Nucleus accumbens (tissue), 56 donors: ENCODE results near the gene LDLRAD3.

Experiments used
- DNase-seq, 56 donors: peaks; one replicate each; lab custom pipeline; 2025; lab: John Stamatoyannopoulos, UW

The LDLRAD3 gene

DNA sequence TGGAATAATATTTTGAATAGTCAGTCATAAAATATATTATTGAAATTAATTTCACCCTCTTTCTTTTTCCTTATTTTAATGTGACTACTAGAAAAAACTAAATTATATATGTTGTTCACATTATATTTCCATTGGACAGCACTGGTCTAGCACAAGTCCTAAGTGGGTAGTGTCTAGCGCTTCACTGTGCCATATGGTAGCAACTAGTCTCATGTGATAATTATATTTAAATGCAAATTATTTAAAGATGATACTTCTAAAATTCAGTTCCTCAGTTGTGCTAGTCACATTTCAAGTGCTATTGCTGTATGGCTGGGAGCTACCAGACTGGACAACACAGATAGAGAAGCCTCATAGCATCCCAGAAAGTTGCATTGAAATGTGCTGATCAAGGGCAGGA lies 19.1 kb upstream of the LDLRAD3 start:
- DNase-seq, result no peak

DNA sequence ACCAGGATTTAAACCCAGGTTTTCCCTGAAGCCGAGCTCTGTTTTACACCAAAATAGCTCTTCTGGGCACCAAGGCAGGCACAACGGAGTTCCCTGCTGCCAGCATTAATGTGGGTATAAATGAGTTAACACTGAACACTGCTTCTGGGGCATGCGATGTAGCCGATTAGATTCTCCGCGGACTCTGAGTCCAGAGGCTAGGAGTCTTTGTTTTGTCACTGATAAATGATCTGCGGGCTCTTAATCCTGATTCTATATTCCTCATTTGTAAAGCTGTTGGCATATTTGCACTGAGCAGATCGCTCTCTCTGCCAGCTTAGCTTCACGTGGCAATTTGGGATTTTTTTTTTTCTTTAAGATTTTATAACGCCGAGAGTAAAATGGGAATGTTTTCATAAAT lies 16.8 kb upstream of the LDLRAD3 start:
- DNase-seq, result no peak

- DNase-seq, result peak in 1 of 56 donors; percentile 4
Measured at GRCh38 chr11:35927682-35928081, 16.2 kb upstream of the LDLRAD3 start.

- DNase-seq, result no peak
Measured at GRCh38 chr11:35928688-35929395, 15.0 kb upstream of the LDLRAD3 start.

- DNase-seq, result no peak
Measured at GRCh38 chr11:35930466-35930865, 13.4 kb upstream of the LDLRAD3 start.

- DNase-seq, result no peak
Measured at GRCh38 chr11:35932121-35932520, 11.7 kb upstream of the LDLRAD3 start.

GRCh38 chr11:35932681-35933319 lies 11.1 kb upstream of the LDLRAD3 start:
- no peak for DNase-seq

DNA sequence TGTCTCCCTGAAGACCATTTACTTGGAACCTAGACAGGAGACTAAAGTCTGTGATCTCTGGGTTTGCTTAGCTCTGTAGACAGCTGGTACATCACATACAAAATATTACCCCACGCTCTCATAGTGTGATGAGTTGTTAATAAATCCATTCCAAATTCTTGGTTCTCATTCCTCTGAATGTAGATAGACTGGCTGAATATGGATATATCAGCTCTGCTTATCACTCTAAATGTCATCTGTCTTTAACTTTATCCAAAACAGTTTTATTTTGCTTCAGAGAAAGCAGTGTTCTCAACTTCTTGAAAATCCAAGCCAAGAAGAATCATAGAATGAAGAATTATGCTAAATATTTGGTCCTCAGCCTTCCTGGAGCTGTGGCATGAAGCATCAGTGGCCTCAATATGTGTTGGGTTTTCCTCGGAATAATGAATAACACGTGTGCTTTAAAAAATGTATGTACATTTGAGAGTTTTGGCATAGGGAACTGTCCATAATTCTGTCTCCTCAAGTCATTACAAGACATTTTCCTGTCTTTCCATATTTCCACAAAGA lies 10.5 kb upstream of the LDLRAD3 start:
- no peak for DNase-seq

DNA sequence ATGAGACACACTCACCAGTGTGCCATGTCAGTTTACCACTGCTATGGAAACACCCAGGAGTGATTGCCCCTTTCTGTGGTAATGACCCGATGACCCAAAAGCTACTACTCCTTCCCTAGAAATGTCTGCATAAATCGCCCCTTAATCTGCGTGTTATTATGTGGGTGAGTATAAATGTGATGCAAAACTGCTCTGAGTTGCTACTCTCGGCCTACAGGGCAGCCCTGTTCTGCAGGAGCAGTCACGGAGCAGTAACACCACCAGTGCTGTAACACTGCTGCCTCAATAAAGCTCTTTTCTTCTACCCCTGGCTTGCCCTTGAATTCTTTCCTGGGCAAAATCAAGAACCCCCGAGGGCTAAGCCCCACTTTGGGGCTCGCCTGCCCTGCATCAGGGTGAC lies 9.6 kb upstream of the LDLRAD3 start:
- no peak for DNase-seq

DNA sequence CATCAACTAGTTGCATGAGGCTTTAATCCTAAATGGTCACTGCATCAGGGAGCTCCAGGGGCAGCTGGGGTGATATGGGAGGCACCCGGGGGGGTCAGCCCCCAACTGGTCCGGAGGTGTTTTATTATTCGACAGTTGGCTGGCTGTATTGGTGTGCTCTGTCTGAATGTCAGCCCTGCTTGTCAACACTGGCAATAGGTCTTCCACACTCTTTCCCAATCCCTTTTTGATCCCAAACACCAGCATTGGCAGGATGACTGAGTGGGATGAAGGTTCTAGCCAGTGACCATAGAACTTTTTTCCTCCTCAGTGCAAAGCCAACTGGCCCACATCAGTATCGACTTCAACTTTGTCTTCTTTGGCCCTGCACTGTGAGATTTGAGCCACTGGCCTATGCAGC lies 8.9 kb upstream of the LDLRAD3 start:
- DNase-seq, result no peak

GRCh38 chr11:35935390-35935789 lies 8.5 kb upstream of the LDLRAD3 start:
- DNase-seq, result no peak

GRCh38 chr11:35937111-35937510 lies 6.8 kb upstream of the LDLRAD3 start:
- DNase-seq, result no peak

DNA sequence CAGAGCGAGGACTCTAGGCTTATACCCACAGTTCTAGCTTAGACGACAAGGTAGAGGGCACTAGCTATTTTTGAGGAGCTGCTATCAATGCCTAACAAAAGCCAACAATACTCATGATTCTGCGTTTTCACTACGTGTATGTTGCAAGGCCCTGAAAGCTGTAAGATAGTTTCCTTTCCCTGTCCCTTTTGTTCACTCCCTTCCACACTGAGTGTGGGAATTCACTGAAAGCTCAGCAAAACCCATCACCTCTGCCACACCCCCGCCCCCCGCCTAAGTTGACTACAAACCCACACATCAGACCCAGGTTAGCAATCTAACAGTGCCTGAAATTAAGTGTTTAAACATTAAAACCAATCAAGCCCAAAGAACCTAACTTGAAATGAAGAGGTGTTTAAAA lies 6.2 kb upstream of the LDLRAD3 start:
- peak in 3 of 56 donors; percentile 3 to 22 (median 10) for DNase-seq

DNA sequence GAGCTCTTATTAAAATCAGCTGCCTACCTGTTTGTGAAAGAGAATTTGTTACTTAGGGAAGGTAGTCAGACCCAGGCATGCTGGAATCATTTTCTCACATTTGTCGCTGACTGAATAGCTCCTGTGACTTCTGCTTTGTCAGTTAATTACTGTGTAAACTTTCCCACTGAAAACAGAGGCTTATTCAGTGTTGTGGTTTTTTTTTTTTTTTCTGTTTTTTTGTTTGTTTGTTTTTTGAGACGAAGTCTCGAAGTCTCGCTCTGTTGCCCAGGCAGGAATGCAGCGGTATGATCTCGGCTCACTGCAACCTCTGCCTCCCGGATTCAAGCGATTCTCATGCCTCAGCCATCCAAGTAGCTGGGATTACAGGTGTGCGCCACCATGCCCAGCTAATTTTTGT lies 5.6 kb upstream of the LDLRAD3 start:
- DNase-seq, result no peak

DNA sequence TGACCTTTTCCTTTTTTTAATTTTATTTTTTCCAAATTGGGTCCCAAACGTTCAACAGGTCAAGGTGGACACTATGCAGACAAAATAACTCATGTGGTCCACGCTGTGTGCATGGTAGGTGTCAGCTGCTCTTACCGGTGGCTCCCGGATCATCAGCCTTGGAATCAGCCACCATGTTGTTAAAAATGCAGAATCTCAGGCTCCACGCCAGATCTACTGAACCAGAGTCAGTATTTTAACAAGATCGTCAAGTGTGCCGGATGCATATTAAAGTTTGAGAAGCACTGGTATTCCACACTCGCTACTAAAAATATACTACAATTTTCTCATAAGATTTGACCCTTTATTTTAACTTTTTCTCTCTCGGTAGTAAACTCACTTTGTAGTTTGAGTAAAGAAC lies 553 bp upstream of the LDLRAD3 start:
- no peak for DNase-seq

DNA sequence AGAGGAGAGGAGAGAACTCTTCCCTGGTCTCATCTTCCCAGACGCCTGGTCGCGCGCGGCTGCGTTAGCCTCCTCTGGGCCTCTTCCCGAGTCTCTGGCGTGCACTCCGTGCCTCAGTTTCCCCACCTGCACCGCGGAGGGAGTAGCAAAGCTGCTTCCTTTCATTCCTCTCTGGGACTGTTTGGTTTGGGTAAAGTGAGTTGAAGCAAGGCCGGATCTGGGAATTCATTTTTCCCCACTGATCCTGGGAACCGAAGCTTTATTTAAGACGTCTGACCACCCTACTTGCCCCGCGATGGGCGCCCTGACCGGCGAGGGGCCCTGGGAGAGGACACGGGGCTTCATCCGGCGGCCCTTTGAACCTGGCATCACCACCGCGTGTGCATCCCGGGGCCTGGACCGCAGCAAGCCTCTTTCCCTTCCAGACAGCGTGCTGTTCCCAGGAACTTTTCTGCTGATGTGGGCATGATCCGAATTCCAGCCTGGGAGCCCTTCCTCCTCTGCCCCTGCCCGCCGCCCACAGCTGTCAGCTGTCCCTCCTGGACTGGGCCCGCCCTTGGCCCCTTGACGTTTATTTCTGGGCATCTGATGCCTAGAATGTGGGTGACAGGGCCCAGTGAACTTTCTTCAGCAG lies 758 bp downstream of the LDLRAD3 start:
- DNase-seq, result peak in 22 of 56 donors; percentile 10 to 48 (median 32)

DNA sequence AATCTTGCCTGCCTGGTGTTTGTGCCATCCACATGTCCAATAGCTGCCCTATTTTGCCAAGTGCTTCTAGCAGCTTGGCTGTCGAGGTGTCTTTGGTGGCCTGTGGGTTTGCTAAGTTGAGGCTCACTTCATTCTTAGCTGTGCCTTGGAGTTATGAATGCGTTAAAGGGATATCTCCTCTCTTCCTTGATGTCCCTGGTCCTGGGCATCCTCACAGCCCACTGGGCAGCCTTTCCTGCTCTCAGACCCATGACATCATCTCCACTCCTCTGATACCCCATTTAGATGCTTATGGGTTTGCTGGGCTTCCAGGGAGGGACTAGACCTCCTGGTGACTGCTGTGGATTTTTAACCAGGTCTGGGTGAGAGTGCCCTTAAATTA lies 1.3 kb downstream of the LDLRAD3 start:
- peak in 2 of 56 donors; percentile 19 to 41 for DNase-seq

DNA sequence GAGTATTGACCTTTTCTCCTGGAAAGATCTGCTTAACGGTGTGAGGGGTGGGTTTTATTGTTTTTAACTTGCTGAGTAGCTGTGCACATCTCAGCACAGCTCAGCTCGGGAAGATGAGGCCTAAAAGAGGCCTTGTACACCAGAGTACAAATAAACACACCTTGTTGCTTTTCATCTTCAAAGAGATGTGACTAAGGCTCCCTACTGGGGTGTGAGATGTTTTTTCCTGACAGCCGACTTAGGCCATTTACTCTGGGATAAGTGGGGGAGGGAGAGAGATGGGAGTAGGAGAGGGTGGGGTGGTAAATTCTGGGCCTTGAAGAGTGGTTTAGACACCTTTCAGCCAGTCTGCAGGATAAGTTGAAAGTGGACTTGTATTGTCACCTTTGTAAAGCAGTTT lies 2.9 kb downstream of the LDLRAD3 start:
- DNase-seq, result no peak

DNA sequence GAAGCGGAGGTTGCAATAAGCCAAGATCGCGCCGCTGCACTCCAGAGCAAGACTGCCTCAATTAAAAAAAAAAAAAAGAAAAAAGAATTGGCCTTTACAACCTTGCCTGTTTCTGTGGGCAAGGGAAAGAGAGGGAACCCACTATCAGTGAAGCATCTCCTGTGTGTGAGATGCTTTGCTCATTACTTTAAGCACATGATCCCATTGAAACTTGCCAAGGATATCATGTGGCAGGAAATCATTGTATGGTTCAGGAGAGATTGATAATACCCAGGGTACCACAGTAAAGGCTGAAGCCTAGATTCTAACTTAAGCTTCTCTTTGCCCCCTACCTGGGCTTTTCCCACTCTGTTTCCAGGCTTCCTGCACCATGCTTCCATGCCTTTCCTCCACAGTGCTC lies 3.6 kb downstream of the LDLRAD3 start:
- no peak for DNase-seq

- DNase-seq, result no peak
Measured at GRCh38 chr11:35949242-35949641, 5.4 kb downstream of the LDLRAD3 start.

DNA sequence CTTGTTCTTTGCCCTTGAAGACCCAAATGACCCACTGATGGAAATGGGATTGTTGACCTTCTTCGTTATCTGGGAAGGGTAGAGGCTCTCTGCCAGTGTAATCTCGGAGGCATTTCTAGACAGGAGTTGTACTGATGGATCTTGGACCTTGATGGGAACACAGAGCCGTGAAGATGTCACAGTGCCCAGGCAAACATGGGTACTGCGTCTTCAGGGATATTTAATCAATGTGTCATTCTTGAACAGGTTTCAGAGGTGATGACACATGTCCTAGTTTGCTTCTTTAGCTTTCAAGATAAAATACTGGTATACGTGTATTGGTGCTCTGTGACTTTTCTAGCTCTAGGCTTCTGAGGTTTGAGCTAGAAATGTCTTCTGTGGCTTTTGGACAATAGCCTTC lies 6.2 kb downstream of the LDLRAD3 start:
- no peak for DNase-seq

GRCh38 chr11:35951680-35952079 lies 7.8 kb downstream of the LDLRAD3 start:
- DNase-seq, result no peak
